HepG2 (cell line): Measurements from ENCODE around the gene POFUT1. TPM values are rescaled to one million over a fixed set of nuclear protein-coding genes. Genes with fewer than 3 reads are reported as not detected.

Experiments used
- AKNA ChIP-seq: sonication (generic); formaldehyde crosslinking; IDR thresholded peaks from 2 replicates; pipeline ENCODE4 v1.4.0; 2020; ENCODE audit warnings: missing genetic modification reagents, borderline replicate concordance
- BHLHE40 ChIP-seq: IDR thresholded peaks from 2 replicates; pipeline ENCODE4 v1.6.1; 2011; ENCODE audit warnings: low read length, improper control_type of control experiment
- CREB1 ChIP-seq, 2 experiments: fragments of 450-650 bp in 1 of 2; IDR thresholded peaks; 2 replicates each; pipeline ENCODE4 v1.6.1; 2016 to 2017; ENCODE audit warnings: control low read depth in 1 of 2, mild to moderate bottlenecking in 1 of 2, missing compliant biosample characterization in 1 of 2, missing genetic modification characterization in 1 of 2
- DRAP1 ChIP-seq: IDR thresholded peaks from 2 replicates; pipeline ENCODE4 v1.6.1; 2016; ENCODE audit warnings: missing genetic modification reagents, missing compliant biosample characterization
- HMGXB4 ChIP-seq, 2 experiments: sonication (generic) in 1 of 2; formaldehyde crosslinking in 1 of 2; IDR thresholded peaks; 2 replicates each; pipeline versions ENCODE4 v1.4.0 to v1.6.1; 2018 to 2020; ENCODE audit warnings: missing genetic modification reagents in 2 of 2, borderline replicate concordance in 1 of 2, low read depth in 1 of 2, mild to moderate bottlenecking in 1 of 2, missing biosample characterization in 1 of 2
- HNRNPL ChIP-seq: fragments of 200-400 bp; formaldehyde crosslinking; IDR thresholded peaks from 2 replicates; pipeline ENCODE4 v1.6.1; 2017; ENCODE audit warnings: mild to moderate bottlenecking, low read depth, low read length
- JDP2 ChIP-seq: sonication (generic); formaldehyde crosslinking; IDR thresholded peaks from 2 replicates; pipeline ENCODE4 v1.8.1; 2022; ENCODE audit warnings: missing genetic modification reagents, borderline replicate concordance
- NFATC3 ChIP-seq: sonication (generic); formaldehyde crosslinking; IDR thresholded peaks from 2 replicates; pipeline ENCODE4 v1.5.1; 2020; ENCODE audit warnings: mild to moderate bottlenecking, missing genetic modification reagents
- NR2F2 ChIP-seq: IDR thresholded peaks from 2 replicates; pipeline ENCODE4 v1.6.1; 2012; ENCODE audit warnings: low read depth, inconsistent platforms, borderline replicate concordance
- RFXANK ChIP-seq: IDR thresholded peaks from 2 replicates; pipeline ENCODE4 v1.6.1; 2016
- SKI ChIP-seq: fragments of 450-650 bp; IDR thresholded peaks from one replicate; pipeline ENCODE4 v1.6.1; 2018; ENCODE audit warnings: mild to moderate bottlenecking; ENCODE audit not compliant: partially characterized antibody
- SRSF4 ChIP-seq: fragments of 200-400 bp; formaldehyde crosslinking; IDR thresholded peaks from one replicate; pipeline ENCODE4 v1.6.1; 2018; ENCODE audit warnings: mild to moderate bottlenecking, low read depth, low read length, moderate library complexity; ENCODE audit not compliant: poor library complexity, severe bottlenecking
- TP53 ChIP-seq: sonication (generic); formaldehyde crosslinking; conservative IDR thresholded peaks from 2 replicates; pipeline ENCODE4 v1.4.0; 2020; ENCODE audit warnings: missing genetic modification reagents
- ZC3H13 ChIP-seq: sonication (generic); formaldehyde crosslinking; IDR thresholded peaks from 2 replicates; pipeline ENCODE4 v1.8.1; 2023; ENCODE audit warnings: mild to moderate bottlenecking, missing genetic modification reagents, moderate library complexity
- ZFY ChIP-seq: sonication (generic); formaldehyde crosslinking; IDR thresholded peaks from 2 replicates; pipeline ENCODE4 v1.4.0; 2020; ENCODE audit warnings: missing genetic modification reagents
- ZNF143 ChIP-seq: sonication (generic); formaldehyde crosslinking; IDR thresholded peaks from 2 replicates; pipeline ENCODE4 v1.4.0; 2020; ENCODE audit warnings: missing genetic modification reagents
- ZNF232 ChIP-seq: sonication (generic); formaldehyde crosslinking; IDR thresholded peaks from 2 replicates; pipeline ENCODE4 v1.4.0; 2020; ENCODE audit warnings: missing genetic modification reagents, borderline replicate concordance
- ZNF362 ChIP-seq: sonication (generic); formaldehyde crosslinking; IDR thresholded peaks from 2 replicates; pipeline ENCODE4 v1.4.0; 2020; ENCODE audit warnings: missing genetic modification reagents, mild to moderate bottlenecking, borderline replicate concordance
- ZNF549 ChIP-seq: sonication (generic); formaldehyde crosslinking; IDR thresholded peaks from 2 replicates; pipeline ENCODE4 v1.5.0; 2020; ENCODE audit warnings: missing genetic modification reagents
- ZNF569 ChIP-seq: sonication (generic); formaldehyde crosslinking; IDR thresholded peaks from 2 replicates; pipeline ENCODE4 v1.5.0; 2020; ENCODE audit warnings: mild to moderate bottlenecking, missing genetic modification reagents, moderate library complexity, borderline replicate concordance
- ZNF724P ChIP-seq: sonication (generic); formaldehyde crosslinking; IDR thresholded peaks from 2 replicates; pipeline ENCODE4 v1.8.0; 2022; ENCODE audit warnings: missing genetic modification reagents, borderline replicate concordance
- ZNF773 ChIP-seq: sonication (generic); formaldehyde crosslinking; IDR thresholded peaks from 2 replicates; pipeline ENCODE4 v1.4.0; 2020; ENCODE audit warnings: missing genetic modification reagents, borderline replicate concordance
- ZNF782 ChIP-seq: sonication (generic); formaldehyde crosslinking; IDR thresholded peaks from 2 replicates; pipeline ENCODE4 v1.4.0; 2020; ENCODE audit warnings: missing genetic modification reagents, mild to moderate bottlenecking, borderline replicate concordance
- polyA plus RNA-seq, 8 experiments: library from polyadenylated mRNA; depleted of rRNA in 3 of 8; stranded (reverse) in 7 of 8; unstranded in 1 of 8; fragments of >200 nt; fragmentation: Illumina TruSeq in 4 of 8; extraction: Trizol in 4 of 8; gene quantifications; 2 replicates each; pipeline versions ENCODE4 v1.2.1 to v1.2.3, GENCODE V29; 2011 to 2016; ENCODE audit warnings: low read depth in 4 of 8, missing spikeins in 1 of 8, mixed read lengths in 1 of 8; ENCODE audit not compliant: insufficient read depth in 1 of 8
- total RNA-seq, 5 experiments: library from RNA; depleted of rRNA; stranded (reverse); fragments of >200 nt; fragmentation: Illumina TruSeq; extraction: Trizol; gene quantifications; 2 replicates each; pipeline ENCODE4 v1.2.3, GENCODE V29; 2016; ENCODE audit warnings: low read depth in 1 of 5

POFUT1 gene
- total and polyA plus RNA-seq, 2 of the 13 experiments (the other 11 are each of a cell fraction or from before 2014, with no cell fraction given): 35.5 to 58.3 TPM

- TF ChIP-seq AKNA: no peak
- TF ChIP-seq DRAP1: no peak
- no peak for TF ChIP-seq ZC3H13
- TF ChIP-seq RFXANK (CRISPR knock-in tag): 0 out of 2 replicates have a peak, but pooled peaks have one; percentile 36
- TF ChIP-seq ZNF143 (CRISPR knock-in tag): no peak
- peak; percentile 99 for TF ChIP-seq ZNF362 (CRISPR knock-in tag)
- TF ChIP-seq SRSF4: no peak
- no peak for TF ChIP-seq NR2F2
- TF ChIP-seq SKI: peak; percentile 61
- TF ChIP-seq ZNF724P (CRISPR knock-in tag): no peak
- TF ChIP-seq ZNF782 (CRISPR knock-in tag): no peak
- TF ChIP-seq ZNF232 (CRISPR knock-in tag): 0 out of 2 replicates have a peak, but pooled peaks have one; percentile 39
- no peak for TF ChIP-seq BHLHE40
- TF ChIP-seq ZNF569 (CRISPR knock-in tag): no peak
- no peak for TF ChIP-seq NFATC3 (CRISPR knock-in tag)
- no peak for TF ChIP-seq ZFY
- TF ChIP-seq JDP2 (CRISPR knock-in tag): no peak
- TF ChIP-seq CREB1 (IDR thresholded peaks at IDR 0.05): no peak
- peak; percentile 71 for TF ChIP-seq CREB1 (CRISPR knock-in tag; IDR thresholded peaks at IDR 0.05)
- no peak for TF ChIP-seq ZNF549 (CRISPR knock-in tag)
- TF ChIP-seq HNRNPL: no peak
- TF ChIP-seq HMGXB4 (CRISPR knock-in tag; IDR thresholded peaks at IDR 0.05; ENCODE audit: borderline replicate concordance in 1 of 2, low read depth in 1 of 2): no peak
- 0 out of 2 replicates have a peak, but pooled peaks have one; percentile 16 for TF ChIP-seq TP53 (CRISPR knock-in tag)
- TF ChIP-seq ZNF773 (CRISPR knock-in tag): no peak
Observed at GRCh38 chr20:32263398-32263954, 55.8 kb downstream of the POFUT1 start (continued).
